DOHH2 (cell line): ENCODE results near the gene OR7D4.

ENCODE experiments used
- H3F3A ChIP-seq: fragments of 200-600 bp; sonication (generic), shearing (Covaris generic); 2 replicates; pipeline ENCODE4 v1.6.0; 2016; ENCODE audit warnings: antibody characterized with exemption, mild to moderate bottlenecking; ENCODE audit not compliant: control insufficient read depth, insufficient read depth
- H3K27ac ChIP-seq: fragments of 200-600 bp; sonication (generic); 2 replicates; pipeline ENCODE4 v1.5.1; 2014; ENCODE audit warnings: low read depth, mild to moderate bottlenecking, low read length, moderate library complexity
- H3K27me3 ChIP-seq: fragments of 200-600 bp; sonication (generic); 2 replicates; pipeline ENCODE4 v1.6.1; 2014; ENCODE audit warnings: mild to moderate bottlenecking, low read length, mixed read lengths; ENCODE audit not compliant: control insufficient read depth
- H3K36me3 ChIP-seq: fragments of 200-600 bp; sonication (generic); 2 replicates; pipeline ENCODE4 v1.6.1; 2014; ENCODE audit warnings: mild to moderate bottlenecking, low read length, moderate library complexity, mixed read lengths; ENCODE audit not compliant: control insufficient read depth
- H3K4me1 ChIP-seq: fragments of 200-600 bp; sonication (generic); 2 replicates; pipeline ENCODE4 v1.6.1; 2014; ENCODE audit warnings: mild to moderate bottlenecking, low read length, mixed read lengths; ENCODE audit not compliant: control insufficient read depth
- H3K4me2 ChIP-seq: fragments of 200-600 bp; sonication (generic); 2 replicates; pipeline ENCODE4 v1.6.0; 2014; ENCODE audit warnings: mild to moderate bottlenecking, low read length, moderate library complexity
- H3K4me3 ChIP-seq: fragments of 200-600 bp; sonication (generic); 2 replicates; pipeline ENCODE4 v1.5.1; 2014; ENCODE audit warnings: mild to moderate bottlenecking, low read length, mixed read lengths
- H3K79me2 ChIP-seq: fragments of 200-600 bp; sonication (generic); 2 replicates; pipeline ENCODE4 v1.6.1; 2014; ENCODE audit warnings: mild to moderate bottlenecking, low read length, mixed read lengths; ENCODE audit not compliant: control insufficient read depth
- H3K9me2 ChIP-seq: fragments of 200-600 bp; sonication (generic); replicated peaks from 2 replicates; pipeline ENCODE4 v1.6.1; 2014; ENCODE audit warnings: mild to moderate bottlenecking, low read length, mixed read lengths; ENCODE audit not compliant: control insufficient read depth
- H3K9me3 ChIP-seq: fragments of 200-600 bp; sonication (generic); 2 replicates; pipeline ENCODE4 v1.6.1; 2014; ENCODE audit warnings: antibody characterized with exemption, low read length, mixed read lengths; ENCODE audit not compliant: control insufficient read depth, insufficient read depth
- H4K20me1 ChIP-seq: fragments of 200-600 bp; sonication (generic); 2 replicates; pipeline ENCODE4 v1.6.0; 2014; ENCODE audit warnings: low read depth, mild to moderate bottlenecking, antibody characterized with exemption, low read length, moderate library complexity; ENCODE audit not compliant: control insufficient read depth, insufficient read depth
- CTCF ChIP-seq: fragments of 200-600 bp; sonication (generic); IDR thresholded peaks from one replicate; pipeline ENCODE4 v1.5.1; 2014; ENCODE audit warnings: antibody characterized with exemption, mild to moderate bottlenecking, low read depth, low read length; ENCODE audit not compliant: poor library complexity, severe bottlenecking
- EZH2phosphoT487 ChIP-seq: fragments of 200-600 bp; sonication (generic); IDR thresholded peaks from 2 replicates; pipeline ENCODE4 v1.6.1; 2017; ENCODE audit warnings: borderline replicate concordance, mild to moderate bottlenecking, antibody characterized with exemption, low read length, moderate library complexity, mixed read lengths

OR7D4 gene

GRCh38 chr19:9161427-9161826 is 58.0 kb downstream of the OR7D4 start:
- Histone ChIP-seq H3K27ac (no peak overlapping the region), H3K79me2 (peaks cover 13% of the 10 kb centered on the region), H3K9me3 (no peaks in the 10 kb centered on the region), H3K36me3 (peaks cover 82% of the 10 kb centered on the region), H3K4me1 (peaks cover 1% of the 10 kb centered on the region; the same call in 1 of the 2 replicates), H4K20me1 (no peaks in the 10 kb centered on the region; the same call in 1 of the 2 replicates), H3F3A (no peaks in the 10 kb centered on the region), H3K4me2 (no peak overlapping the region), H3K9me2 (no peaks in the 10 kb centered on the region), H3K27me3 (no peaks in the 10 kb centered on the region), H3K4me3 (no peak overlapping the region)
- TF ChIP-seq EZH2phosphoT487 (no peak), CTCF (no peak)
